ENCODE measurements around the gene IGFLR1.

IGFLR1 gene

DNA sequence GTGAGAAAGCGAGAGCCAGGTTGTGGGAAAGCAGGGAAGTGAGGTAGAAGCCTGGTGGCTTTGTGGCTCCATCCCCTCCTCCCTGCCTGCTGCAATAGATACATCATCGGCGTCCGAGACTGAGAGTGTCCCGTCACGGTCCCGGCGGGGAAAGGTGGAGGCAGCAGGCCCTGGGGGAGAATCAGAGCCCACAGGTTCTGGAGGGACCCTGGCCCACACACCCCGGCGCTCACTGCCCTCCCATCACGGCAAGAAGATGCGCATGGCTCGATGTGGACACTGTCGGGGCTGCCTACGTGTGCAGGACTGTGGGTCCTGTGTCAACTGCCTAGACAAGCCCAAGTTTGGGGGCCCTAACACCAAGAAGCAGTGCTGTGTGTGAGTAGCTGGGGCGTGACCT is 19.4 kb downstream of the IGFLR1 start:
- TF ChIP-seq TEAD4 (IDR thresholded peaks at IDR 0.05) (no peak), ZBTB7A (IDR thresholded peaks at IDR 0.05; ENCODE audit: low read depth) (no peak), YY1 (IDR thresholded peaks at IDR 0.05; ENCODE audit: low read depth) (no peak), TAF1 (IDR thresholded peaks at IDR 0.05; ENCODE audit: low read depth) (no peak), MAX (IDR thresholded peaks at IDR 0.05) (no peak)

DNA sequence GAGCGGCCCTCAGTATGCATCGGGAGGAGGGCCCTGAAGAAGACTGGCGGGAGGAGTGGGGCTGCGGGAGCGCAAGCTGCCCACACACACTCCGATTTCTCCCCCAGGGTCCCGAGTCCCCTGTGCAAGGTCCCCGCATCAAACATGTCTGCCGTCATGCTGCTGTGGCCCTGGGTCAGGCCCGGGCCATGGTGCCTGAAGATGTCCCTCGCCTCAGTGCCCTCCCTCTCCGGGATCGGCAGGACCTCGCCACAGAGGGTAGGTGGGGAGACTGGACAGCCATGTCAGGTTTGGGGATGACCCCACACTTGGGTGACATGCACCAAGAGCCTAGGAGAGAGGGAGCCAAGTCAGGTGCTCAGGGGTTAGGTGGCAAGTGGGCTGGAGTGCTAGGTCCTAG is 19.8 kb downstream of the IGFLR1 start:
- no peak for TF ChIP-seq EGR1 (IDR thresholded peaks at IDR 0.05)
- no peak for TF ChIP-seq RAD21 (IDR thresholded peaks at IDR 0.05; ENCODE audit: low read depth)
- TF ChIP-seq NFIC (IDR thresholded peaks at IDR 0.05) = no peak
- no peak for TF ChIP-seq ZBTB7A (IDR thresholded peaks at IDR 0.05; ENCODE audit: low read depth)
- TF ChIP-seq REST (IDR thresholded peaks at IDR 0.05; ENCODE audit: low read depth) = no peak
- TF ChIP-seq EP300 (IDR thresholded peaks at IDR 0.05; ENCODE audit: borderline replicate concordance) = no peak
- no peak for TF ChIP-seq CEBPB (IDR thresholded peaks at IDR 0.05)
- no peak for TF ChIP-seq TCF12 (IDR thresholded peaks at IDR 0.05; ENCODE audit: low read depth)
- TF ChIP-seq MAX (IDR thresholded peaks at IDR 0.05) = no peak
- TF ChIP-seq TEAD4 (IDR thresholded peaks at IDR 0.05) = no peak
- no peak for TF ChIP-seq YY1 (IDR thresholded peaks at IDR 0.05; ENCODE audit: low read depth)
- TF ChIP-seq, protein P1, sequence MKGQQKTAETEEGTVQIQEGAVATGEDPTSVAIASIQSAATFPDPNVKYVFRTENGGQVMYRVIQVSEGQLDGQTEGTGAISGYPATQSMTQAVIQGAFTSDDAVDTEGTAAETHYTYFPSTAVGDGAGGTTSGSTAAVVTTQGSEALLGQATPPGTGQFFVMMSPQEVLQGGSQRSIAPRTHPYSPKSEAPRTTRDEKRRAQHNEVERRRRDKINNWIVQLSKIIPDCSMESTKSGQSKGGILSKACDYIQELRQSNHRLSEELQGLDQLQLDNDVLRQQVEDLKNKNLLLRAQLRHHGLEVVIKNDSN (IDR thresholded peaks at IDR 0.05) = no peak
- TF ChIP-seq FOXM1 (IDR thresholded peaks at IDR 0.05; ENCODE audit: borderline replicate concordance, low read depth) = no peak
- no peak for TF ChIP-seq CREB1 (IDR thresholded peaks at IDR 0.05; ENCODE audit: low read depth)
- TF ChIP-seq TAF1 (IDR thresholded peaks at IDR 0.05; ENCODE audit: low read depth) = no peak

DNA sequence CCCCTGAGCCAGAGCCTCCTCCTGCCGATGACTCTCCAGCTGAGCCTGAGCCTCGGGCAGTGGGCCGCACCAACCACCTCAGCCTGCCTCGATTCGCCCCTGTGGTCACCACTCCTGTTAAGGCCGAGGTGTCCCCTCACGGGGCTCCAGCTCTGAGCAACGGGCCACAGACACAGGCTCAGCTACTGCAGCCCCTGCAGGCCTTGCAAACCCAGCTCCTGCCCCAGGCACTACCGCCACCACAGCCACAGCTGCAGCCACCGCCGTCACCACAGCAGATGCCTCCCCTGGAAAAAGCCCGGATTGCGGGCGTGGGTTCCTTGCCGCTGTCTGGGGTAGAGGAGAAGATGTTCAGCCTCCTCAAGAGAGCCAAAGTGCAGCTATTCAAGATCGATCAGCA is 20.9 kb downstream of the IGFLR1 start:
- TF ChIP-seq EGR1 (IDR thresholded peaks at IDR 0.05) (no peak), EP300 (IDR thresholded peaks at IDR 0.05; ENCODE audit: borderline replicate concordance) (no peak), MAX (IDR thresholded peaks at IDR 0.05) (no peak), CREB1 (IDR thresholded peaks at IDR 0.05; ENCODE audit: low read depth) (no peak), TAF1 (IDR thresholded peaks at IDR 0.05; ENCODE audit: low read depth) (no peak), RAD21 (IDR thresholded peaks at IDR 0.05; ENCODE audit: low read depth) (no peak), NFIC (IDR thresholded peaks at IDR 0.05) (no peak), TCF12 (IDR thresholded peaks at IDR 0.05; ENCODE audit: low read depth) (no peak), TEAD4 (IDR thresholded peaks at IDR 0.05) (no peak), CEBPB (IDR thresholded peaks at IDR 0.05) (no peak)
- TF ChIP-seq, protein P1 (IDR thresholded peaks at IDR 0.05) = no peak

DNA sequence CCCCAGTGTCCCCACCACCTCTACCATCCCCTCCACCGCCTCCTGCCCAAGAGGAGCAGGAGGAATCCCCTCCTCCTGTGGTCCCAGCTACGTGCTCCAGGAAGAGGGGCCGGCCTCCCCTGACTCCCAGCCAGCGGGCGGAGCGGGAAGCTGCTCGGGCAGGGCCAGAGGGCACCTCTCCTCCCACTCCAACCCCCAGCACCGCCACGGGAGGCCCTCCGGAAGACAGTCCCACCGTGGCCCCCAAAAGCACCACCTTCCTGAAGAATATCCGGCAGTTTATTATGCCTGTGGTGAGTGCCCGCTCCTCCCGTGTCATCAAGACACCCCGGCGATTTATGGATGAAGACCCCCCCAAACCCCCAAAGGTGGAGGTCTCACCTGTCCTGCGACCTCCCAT is 21.6 kb downstream of the IGFLR1 start:
- TF ChIP-seq EGR1 (IDR thresholded peaks at IDR 0.05) (no peak), TEAD4 (IDR thresholded peaks at IDR 0.05) (no peak), CREB1 (IDR thresholded peaks at IDR 0.05; ENCODE audit: low read depth) (no peak), REST (IDR thresholded peaks at IDR 0.05; ENCODE audit: low read depth) (no peak)
- TF ChIP-seq, protein P1 (IDR thresholded peaks at IDR 0.05) = no peak

DNA sequence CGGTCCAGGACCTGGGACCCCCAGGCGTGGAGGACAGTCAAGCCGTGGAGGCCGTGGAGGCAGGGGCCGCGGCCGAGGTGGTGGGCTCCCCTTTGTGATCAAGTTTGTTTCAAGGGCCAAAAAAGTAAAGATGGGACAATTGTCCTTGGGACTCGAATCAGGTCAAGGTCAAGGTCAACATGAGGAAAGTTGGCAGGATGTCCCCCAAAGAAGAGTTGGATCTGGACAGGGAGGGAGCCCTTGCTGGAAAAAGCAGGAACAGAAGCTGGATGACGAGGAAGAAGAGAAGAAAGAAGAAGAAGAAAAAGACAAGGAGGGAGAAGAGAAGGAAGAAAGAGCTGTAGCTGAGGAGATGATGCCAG is 22.1 kb downstream of the IGFLR1 start:
- no peak for TF ChIP-seq TAF1 (IDR thresholded peaks at IDR 0.05; ENCODE audit: low read depth)
- TF ChIP-seq NFIC (IDR thresholded peaks at IDR 0.05) = no peak
- no peak for TF ChIP-seq MAX (IDR thresholded peaks at IDR 0.05)
- TF ChIP-seq ZBTB7A (IDR thresholded peaks at IDR 0.05; ENCODE audit: low read depth) = no peak
- TF ChIP-seq CREB1 (IDR thresholded peaks at IDR 0.05; ENCODE audit: low read depth) = no peak
- TF ChIP-seq EP300 (IDR thresholded peaks at IDR 0.05; ENCODE audit: borderline replicate concordance) = no peak
- TF ChIP-seq YY1 (IDR thresholded peaks at IDR 0.05; ENCODE audit: low read depth) = no peak
- TF ChIP-seq REST (IDR thresholded peaks at IDR 0.05; ENCODE audit: low read depth) = no peak
- TF ChIP-seq RAD21 (IDR thresholded peaks at IDR 0.05; ENCODE audit: low read depth) = no peak
- TF ChIP-seq TEAD4 (IDR thresholded peaks at IDR 0.05) = no peak
- TF ChIP-seq, protein P1 (IDR thresholded peaks at IDR 0.05) = no peak
- no peak for TF ChIP-seq EGR1 (IDR thresholded peaks at IDR 0.05)
- no peak for TF ChIP-seq CEBPB (IDR thresholded peaks at IDR 0.05)
- no peak for TF ChIP-seq FOXM1 (IDR thresholded peaks at IDR 0.05; ENCODE audit: borderline replicate concordance, low read depth)
- TF ChIP-seq TCF12 (IDR thresholded peaks at IDR 0.05; ENCODE audit: low read depth) = no peak
